HPDE6-E6E7 (cell line): Measurements from ENCODE around the gene CNTN2.

Experiments
- DNase-seq: peaks from one replicate; pipeline ENCODE4 v3.0.0; 2011; ENCODE audit warnings: missing footprints; ENCODE audit errors: extremely low spot score

The CNTN2 gene, protein sequence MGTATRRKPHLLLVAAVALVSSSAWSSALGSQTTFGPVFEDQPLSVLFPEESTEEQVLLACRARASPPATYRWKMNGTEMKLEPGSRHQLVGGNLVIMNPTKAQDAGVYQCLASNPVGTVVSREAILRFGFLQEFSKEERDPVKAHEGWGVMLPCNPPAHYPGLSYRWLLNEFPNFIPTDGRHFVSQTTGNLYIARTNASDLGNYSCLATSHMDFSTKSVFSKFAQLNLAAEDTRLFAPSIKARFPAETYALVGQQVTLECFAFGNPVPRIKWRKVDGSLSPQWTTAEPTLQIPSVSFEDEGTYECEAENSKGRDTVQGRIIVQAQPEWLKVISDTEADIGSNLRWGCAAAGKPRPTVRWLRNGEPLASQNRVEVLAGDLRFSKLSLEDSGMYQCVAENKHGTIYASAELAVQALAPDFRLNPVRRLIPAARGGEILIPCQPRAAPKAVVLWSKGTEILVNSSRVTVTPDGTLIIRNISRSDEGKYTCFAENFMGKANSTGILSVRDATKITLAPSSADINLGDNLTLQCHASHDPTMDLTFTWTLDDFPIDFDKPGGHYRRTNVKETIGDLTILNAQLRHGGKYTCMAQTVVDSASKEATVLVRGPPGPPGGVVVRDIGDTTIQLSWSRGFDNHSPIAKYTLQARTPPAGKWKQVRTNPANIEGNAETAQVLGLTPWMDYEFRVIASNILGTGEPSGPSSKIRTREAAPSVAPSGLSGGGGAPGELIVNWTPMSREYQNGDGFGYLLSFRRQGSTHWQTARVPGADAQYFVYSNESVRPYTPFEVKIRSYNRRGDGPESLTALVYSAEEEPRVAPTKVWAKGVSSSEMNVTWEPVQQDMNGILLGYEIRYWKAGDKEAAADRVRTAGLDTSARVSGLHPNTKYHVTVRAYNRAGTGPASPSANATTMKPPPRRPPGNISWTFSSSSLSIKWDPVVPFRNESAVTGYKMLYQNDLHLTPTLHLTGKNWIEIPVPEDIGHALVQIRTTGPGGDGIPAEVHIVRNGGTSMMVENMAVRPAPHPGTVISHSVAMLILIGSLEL

GRCh38 chr1:205042911-205043806 lies at the start of gene CNTN2:
CNTN2 (plus strand) TSS chr1:205043212; CDS start chr1:205053186, 9,974 bp downstream.
- no peak for DNase-seq

DNA sequence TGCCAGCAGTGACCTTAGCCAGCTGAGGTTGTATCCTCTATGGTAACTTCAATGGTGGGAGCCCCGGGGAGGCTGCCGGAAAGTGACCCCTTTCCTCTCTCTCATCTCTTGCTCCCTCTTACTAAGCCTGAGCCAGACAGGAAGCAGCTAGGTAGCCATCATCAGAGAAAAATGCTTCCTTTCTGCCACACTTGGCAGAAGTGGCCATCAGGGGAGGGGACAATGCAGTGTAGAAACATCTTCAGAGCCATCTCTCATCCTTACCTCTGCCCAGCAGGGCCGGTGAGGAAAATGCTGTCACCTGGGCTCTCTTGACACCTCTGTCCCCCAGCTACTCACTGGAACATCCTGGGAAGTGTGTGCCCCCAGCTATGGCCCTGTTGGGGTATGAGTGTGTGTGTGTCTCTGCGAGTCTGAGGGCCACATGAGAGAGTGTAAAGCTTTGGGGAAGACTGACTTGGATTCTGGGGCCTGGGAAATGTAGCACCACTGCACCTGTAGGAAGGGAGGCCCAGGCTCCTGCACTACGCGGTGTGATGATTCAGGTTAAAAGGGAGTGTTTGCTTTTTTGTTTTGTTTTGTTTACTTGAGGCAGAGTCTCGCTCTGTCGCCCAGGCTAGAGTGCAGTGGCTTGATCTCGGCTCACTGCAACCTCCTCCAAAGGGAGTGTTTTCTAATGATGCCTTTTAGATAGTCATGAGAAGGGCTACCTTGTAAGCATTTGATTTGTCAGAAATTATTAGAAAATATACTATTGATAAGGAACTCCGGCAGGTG lies 48.7 kb upstream of the CNTN2 start:
- no peak for DNase-seq

DNA sequence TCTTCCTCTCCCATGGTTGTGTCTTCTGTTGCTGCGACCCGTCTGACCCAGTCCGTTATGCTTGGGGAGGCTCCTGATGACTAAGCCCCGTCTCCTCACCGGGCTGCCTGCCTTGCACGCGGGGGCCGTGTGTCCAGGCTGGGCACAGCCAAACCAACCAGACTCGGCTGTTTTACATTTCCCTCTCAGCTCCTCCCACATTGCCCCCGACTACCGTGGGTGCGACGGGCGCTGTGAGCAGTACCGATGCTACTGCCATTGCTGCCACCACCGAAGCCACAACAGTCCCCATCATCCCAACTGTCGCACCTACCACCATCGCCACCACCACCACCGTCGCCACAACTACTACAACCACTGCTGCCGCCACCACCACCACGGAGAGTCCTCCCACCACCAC lies 46.0 kb upstream of the CNTN2 start:
- no peak for DNase-seq

DNA sequence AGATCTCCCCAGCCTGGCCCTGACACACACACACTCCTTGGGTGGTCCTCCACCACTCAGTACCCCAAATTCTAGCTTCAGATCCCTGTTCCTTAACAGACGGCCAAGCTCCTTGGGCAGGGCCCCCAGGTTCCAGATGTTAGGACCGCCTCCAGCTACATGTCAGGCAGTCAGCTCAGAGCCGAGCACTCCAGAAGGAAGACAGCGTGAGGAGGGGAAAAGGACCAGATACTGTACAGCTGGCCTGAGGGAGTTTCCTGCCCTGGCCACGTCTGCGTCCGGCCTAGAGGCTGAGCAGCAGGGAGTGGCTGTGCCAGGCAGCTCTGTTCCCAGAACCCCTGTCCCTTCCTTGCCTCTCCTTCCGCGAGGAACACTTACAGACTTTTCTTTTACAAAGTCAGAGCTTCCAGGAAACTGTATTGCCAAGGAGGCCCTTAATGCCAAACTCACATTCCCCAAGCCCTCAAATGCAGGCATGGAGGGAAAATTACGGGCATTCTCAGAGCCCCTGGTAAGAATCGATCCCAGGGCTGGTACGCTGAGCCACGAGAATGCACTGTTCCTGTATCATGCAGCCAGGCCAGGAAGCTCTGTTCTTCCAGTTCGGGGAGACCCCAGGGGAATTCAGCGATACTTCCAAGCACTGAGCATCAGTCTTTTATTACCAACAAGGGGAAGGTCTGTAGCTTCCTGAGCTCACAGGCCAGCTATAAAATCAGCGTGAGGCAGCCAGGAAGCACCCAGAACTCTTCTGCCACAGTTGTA lies 45.2 kb upstream of the CNTN2 start:
- no peak for DNase-seq

DNA sequence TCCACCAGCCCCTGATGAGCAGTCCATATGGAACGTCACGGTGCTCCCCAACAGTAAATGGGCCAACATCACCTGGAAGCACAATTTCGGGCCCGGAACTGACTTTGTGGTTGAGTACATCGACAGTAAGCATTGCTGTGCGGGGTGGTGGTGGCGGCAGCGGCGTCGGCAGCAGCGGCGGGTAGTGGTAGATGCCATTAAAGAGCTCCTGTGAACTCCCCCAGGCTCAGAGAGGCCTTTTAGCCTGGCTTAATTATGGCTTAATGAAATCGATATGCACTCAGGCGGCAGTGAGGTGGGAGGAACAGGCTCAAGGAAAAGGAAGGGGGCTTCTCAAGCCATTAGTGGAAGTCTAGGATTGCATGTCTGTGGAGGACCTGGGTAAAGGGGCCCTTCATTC lies 41.9 kb upstream of the CNTN2 start:
- DNase-seq = no peak

DNA sequence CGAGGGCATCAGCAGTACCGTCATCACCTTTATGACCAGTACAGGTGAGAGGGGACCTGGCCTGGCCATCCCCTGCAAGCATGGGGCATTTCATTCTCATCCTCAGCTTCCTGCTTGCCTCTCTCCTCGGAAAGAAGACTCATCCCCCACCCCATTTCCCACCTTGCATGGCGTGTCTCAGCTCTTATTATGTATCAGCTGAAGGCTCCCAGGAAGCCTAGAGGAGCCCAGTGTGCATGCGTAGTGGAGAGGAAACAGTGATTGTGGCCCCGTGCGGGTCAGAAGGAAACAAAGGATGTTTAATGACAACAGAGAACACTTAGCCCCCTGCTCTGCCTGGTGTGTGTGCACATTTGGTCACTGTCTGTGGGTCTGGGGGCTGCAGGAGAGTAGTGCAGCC lies 40.3 kb upstream of the CNTN2 start:
- no peak for DNase-seq

GRCh38 chr1:205003358-205004131 lies 39.5 kb upstream of the CNTN2 start:
- no peak for DNase-seq

DNA sequence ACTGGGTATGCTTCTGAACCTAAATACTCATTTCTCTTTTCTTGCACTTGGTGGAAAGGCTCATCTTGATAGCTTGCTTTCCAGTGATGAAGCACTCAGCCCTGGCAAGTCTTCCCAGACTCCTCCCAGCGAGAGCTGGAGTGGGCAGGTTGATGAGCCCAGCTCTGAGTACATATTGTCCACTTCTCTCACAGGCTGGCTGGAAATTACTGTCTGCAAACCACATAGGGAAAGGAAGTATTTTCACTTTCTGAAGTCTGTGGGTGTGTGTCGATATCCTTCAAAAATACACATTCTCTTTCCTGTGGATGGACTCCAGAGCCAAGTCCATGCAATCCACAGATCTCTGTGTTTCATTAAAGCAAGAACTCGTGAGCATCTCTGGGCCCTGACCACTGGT lies 38.7 kb upstream of the CNTN2 start:
- no peak for DNase-seq

GRCh38 chr1:205008896-205009295 lies 34.1 kb upstream of the CNTN2 start:
- no peak for DNase-seq

- DNase-seq = no peak
Measured at GRCh38 chr1:205009670-205010069, 33.3 kb upstream of the CNTN2 start.

GRCh38 chr1:205012391-205013140 lies 30.4 kb upstream of the CNTN2 start:
- no peak for DNase-seq

- DNase-seq = peak; percentile 12
Measured at GRCh38 chr1:205013683-205014367, 29.2 kb upstream of the CNTN2 start.

GRCh38 chr1:205014783-205015182 lies 28.2 kb upstream of the CNTN2 start:
- DNase-seq = no peak

DNA sequence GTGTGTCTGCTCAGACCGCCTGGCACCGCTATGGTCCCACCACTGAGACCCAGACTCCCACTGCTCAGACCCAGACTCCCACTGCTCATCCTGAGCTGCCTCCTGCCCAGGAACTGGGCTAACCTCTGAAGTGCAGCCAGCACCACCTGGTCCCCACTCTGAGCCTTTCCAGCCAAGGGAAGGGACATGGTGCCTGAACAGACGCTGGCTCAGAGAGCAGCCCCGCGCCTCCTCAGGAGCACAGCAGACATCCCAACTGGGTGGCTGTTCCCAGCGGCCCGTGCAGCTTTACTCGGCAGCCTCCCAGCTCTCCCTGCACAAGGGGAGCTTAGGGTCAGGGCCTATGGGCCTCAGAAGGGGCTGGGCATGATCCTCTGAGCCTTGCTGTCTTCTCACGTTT lies 27.8 kb upstream of the CNTN2 start:
- no peak for DNase-seq

GRCh38 chr1:205016075-205016474 lies 26.9 kb upstream of the CNTN2 start:
- no peak for DNase-seq

DNA sequence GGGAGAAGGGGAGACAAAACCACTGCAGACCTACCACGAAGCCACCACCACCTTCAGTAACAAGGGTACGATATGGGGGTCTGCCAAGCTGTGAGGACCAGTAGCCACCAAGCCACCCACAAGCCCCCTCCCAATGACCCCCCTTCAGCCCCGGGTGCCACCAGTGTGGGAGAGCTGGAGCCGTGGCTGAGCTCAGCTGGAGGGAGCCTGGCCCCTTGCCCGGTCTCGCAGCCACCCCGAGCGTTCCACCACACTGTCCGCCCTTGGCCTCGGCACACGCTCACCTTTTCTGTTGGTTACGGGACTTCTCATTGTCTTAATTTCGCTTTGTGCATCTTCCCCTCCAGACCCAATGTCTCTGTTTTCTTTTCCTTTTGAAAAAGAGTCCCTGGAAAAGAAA lies 26.4 kb upstream of the CNTN2 start:
- no peak for DNase-seq

- DNase-seq = no peak
Measured at GRCh38 chr1:205017001-205017400, 26.0 kb upstream of the CNTN2 start.

DNA sequence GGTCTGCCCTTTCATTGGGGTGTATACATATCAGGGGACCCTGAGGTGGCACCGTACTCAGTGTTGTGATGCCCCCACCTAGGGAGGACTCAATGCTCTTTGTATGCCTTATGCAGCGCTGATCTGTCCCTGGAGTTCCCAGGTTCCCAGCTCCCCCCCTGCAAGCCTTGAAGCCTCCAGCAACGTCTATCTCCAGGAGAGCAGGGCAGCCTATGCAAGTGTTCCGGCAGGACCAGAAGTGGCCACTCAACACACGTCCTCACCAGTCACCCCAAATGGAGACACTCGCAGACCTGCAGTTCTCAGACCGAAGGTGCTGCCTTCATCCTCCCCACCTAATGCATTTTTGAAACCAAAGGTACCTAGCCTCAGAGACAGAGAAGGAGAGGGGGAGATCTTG lies 25.2 kb upstream of the CNTN2 start:
- no peak for DNase-seq
